HTR-8/SVneo (cell line): ENCODE data around the gene CFB.
"Not testable (repeated sequence)": the region's sequence is repeated elsewhere in the genome, so short reads cannot be mapped to it uniquely, and the experiment has no call there.

Experiments used
- DNase-seq: peaks from one replicate; pipeline ENCODE4 v3.0.0; 2011; ENCODE audit warnings: low spot score, mixed read lengths; ENCODE audit not compliant: insufficient read length
- FAIRE-seq: peaks from 2 replicates; lab custom pipeline; 2011; peaks lifted over from hg19 to GRCh38; lab: Jason Lieb, UNC

The CFB gene

GRCh38 chr6:31909298-31909697 lies 36.6 kb upstream of the CFB start:
- FAIRE-seq, DNase-seq: not testable (repeated sequence)

GRCh38 chr6:31911826-31912585 lies 33.9 kb upstream of the CFB start:
- FAIRE-seq: no peak
- DNase-seq: no peak

GRCh38 chr6:31915351-31915750 lies 30.5 kb upstream of the CFB start:
- DNase-seq (no peak), FAIRE-seq (no peak)

GRCh38 chr6:31915756-31916155 lies 30.1 kb upstream of the CFB start:
- FAIRE-seq (no peak), DNase-seq (no peak)

GRCh38 chr6:31918069-31918720 lies 27.7 kb upstream of the CFB start:
- FAIRE-seq: no peak

GRCh38 chr6:31919624-31920303 lies 26.1 kb upstream of the CFB start:
- DNase-seq (no peak), FAIRE-seq (no peak)

More at GRCh38 chr6:31918069-31918720, 27.7 kb upstream of the CFB start:
- DNase-seq: no peak

GRCh38 chr6:31920811-31921210 lies 25.1 kb upstream of the CFB start:
- FAIRE-seq: no peak

GRCh38 chr6:31922942-31923341 lies 23.0 kb upstream of the CFB start:
- FAIRE-seq (no peak), DNase-seq (no peak)

More at GRCh38 chr6:31920811-31921210, 25.1 kb upstream of the CFB start:
- no peak for DNase-seq

GRCh38 chr6:31927242-31927862 lies 18.5 kb upstream of the CFB start, which contains the start of gene C2:
Gene C2 (plus strand): TSS chr6:31927717. CDS start chr6:31927753, 36 bp downstream.
- DNase-seq (no peak), FAIRE-seq (no peak)

GRCh38 chr6:31927863-31928671 lies 17.8 kb upstream of the CFB start:
- DNase-seq: no peak
- no peak for FAIRE-seq

- FAIRE-seq (no peak), DNase-seq (no peak)
Observed at GRCh38 chr6:31928672-31928939, 17.3 kb upstream of the CFB start.

- FAIRE-seq: no peak
- no peak for DNase-seq
Observed at GRCh38 chr6:31930962-31931361, 14.9 kb upstream of the CFB start.

GRCh38 chr6:31932137-31932536 lies 13.8 kb upstream of the CFB start:
- FAIRE-seq, DNase-seq: not testable (repeated sequence)

- no peak for FAIRE-seq
- no peak for DNase-seq
Observed at GRCh38 chr6:31933537-31933936, 12.4 kb upstream of the CFB start.

GRCh38 chr6:31935021-31935420 lies 10.9 kb upstream of the CFB start:
- no peak for FAIRE-seq

GRCh38 chr6:31935823-31936222 lies 10.1 kb upstream of the CFB start:
- DNase-seq (no peak), FAIRE-seq (no peak)

More at GRCh38 chr6:31935021-31935420, 10.9 kb upstream of the CFB start:
- DNase-seq: no peak

- FAIRE-seq: peak; percentile 31
- peak; percentile 45 for DNase-seq
Observed at GRCh38 chr6:31940256-31940664, 5.6 kb upstream of the CFB start.

GRCh38 chr6:31943742-31944141 lies 2.2 kb upstream of the CFB start:
- FAIRE-seq: no peak
- DNase-seq: no peak

GRCh38 chr6:31945154-31945506 lies 765 bp upstream of the CFB start:
- FAIRE-seq (no peak), DNase-seq (no peak)

GRCh38 chr6:31946370-31946885 lies 533 bp downstream of the CFB start:
- DNase-seq (no peak), FAIRE-seq (no peak)
